Smooth muscle cell of the coronary artery (primary cell): ENCODE measurements around the gene RBPJL. TPM values are rescaled to one million over a fixed set of nuclear protein-coding genes. Genes with fewer than 3 reads are reported as not detected.

ENCODE experiments used
- total RNA-seq: library from RNA; depleted of rRNA; stranded (reverse); fragments of >200 nt; gene quantifications from 2 replicates; pipeline ENCODE4 v1.2.3, GENCODE V29; 2014; ENCODE audit warnings: low replicate concordance

The RBPJL gene
- not detected in 2 replicates for total RNA-seq

GRCh38 chr20:45306431-45306982 lies at the start of gene RBPJL:
TSS of gene RBPJL (plus strand) at chr20:45306840. CDS start at chr20:45306923, 83 bp downstream.

GRCh38 chr20:45308117-45308778 lies 1.6 kb downstream of the RBPJL start, which contains the start of gene MATN4:
TSS of gene MATN4 (minus strand) at chr20:45308299. CDS start at chr20:45305582, 2,717 bp downstream.

GRCh38 chr20:45347936-45348778 lies 41.5 kb downstream of the RBPJL start, which contains the start of gene SDC4:
TSS of gene SDC4 (minus strand) at chr20:45348424. CDS start at chr20:45348384, 40 bp downstream.

GRCh38 chr20:45362804-45363610 lies 56.4 kb downstream of the RBPJL start, which contains the start of gene SYS1:
TSS of gene SYS1 (plus strand) at chr20:45363156. CDS start at chr20:45363532, 376 bp downstream.

Other genes with a start within 250 kb of the RBPJL start
- gene KCNS1, start 205.7 kb upstream of the RBPJL start, total RNA-seq = 0.23 and 0.70 TPM in 2 replicates
- gene WFDC5, start 191.7 kb upstream of the RBPJL start, total RNA-seq = not detected in 2 replicates
- not detected in 2 replicates for gene WFDC12, start 182.4 kb upstream of the RBPJL start, total RNA-seq
- gene PI3, start 131.9 kb upstream of the RBPJL start, total RNA-seq = not detected in 2 replicates
- gene SEMG1, start 99.8 kb upstream of the RBPJL start, total RNA-seq = not detected in 2 replicates
- not detected in 2 replicates for gene SEMG2, start 85.5 kb upstream of the RBPJL start, total RNA-seq
- not detected in 2 replicates for gene SLPI, start 52.3 kb upstream of the RBPJL start, total RNA-seq
- 0.23 TPM in 1 of 2 replicates, not detected in the other for gene MATN4, start 1.5 kb downstream of the RBPJL start, total RNA-seq
- 28.8 and 50.7 TPM in 2 replicates for gene SDC4, start 41.6 kb downstream of the RBPJL start, total RNA-seq
- gene SYS1, start 56.3 kb downstream of the RBPJL start, total RNA-seq = 15.5 and 38.7 TPM in 2 replicates
- 0.12 TPM in 1 of 2 replicates, not detected in the other for gene TP53TG5, start 71.5 kb downstream of the RBPJL start, total RNA-seq
- 0.83 and 1.1 TPM in 2 replicates for gene DBNDD2, start 101.4 kb downstream of the RBPJL start, total RNA-seq
- gene PIGT, start 109.3 kb downstream of the RBPJL start, total RNA-seq = 16.5 and 23.8 TPM in 2 replicates
- gene WFDC2, start 162.9 kb downstream of the RBPJL start, total RNA-seq = not detected in 2 replicates
- gene SPINT3, start 208.8 kb downstream of the RBPJL start, total RNA-seq = not detected in 2 replicates
- gene WFDC6, start 232.6 kb downstream of the RBPJL start, total RNA-seq = not detected in 2 replicates
- not detected in 2 replicates for gene EPPIN, start 240.6 kb downstream of the RBPJL start, total RNA-seq